ENCODE measurements around the gene SUMF1. TPM values are rescaled to one million over a fixed set of nuclear protein-coding genes. Genes with fewer than 3 reads are reported as not detected.

The SUMF1 gene
- 10 to 100 TPM; 17.9 to 71.3 (median 30.3) TPM for total RNA-seq

DNA sequence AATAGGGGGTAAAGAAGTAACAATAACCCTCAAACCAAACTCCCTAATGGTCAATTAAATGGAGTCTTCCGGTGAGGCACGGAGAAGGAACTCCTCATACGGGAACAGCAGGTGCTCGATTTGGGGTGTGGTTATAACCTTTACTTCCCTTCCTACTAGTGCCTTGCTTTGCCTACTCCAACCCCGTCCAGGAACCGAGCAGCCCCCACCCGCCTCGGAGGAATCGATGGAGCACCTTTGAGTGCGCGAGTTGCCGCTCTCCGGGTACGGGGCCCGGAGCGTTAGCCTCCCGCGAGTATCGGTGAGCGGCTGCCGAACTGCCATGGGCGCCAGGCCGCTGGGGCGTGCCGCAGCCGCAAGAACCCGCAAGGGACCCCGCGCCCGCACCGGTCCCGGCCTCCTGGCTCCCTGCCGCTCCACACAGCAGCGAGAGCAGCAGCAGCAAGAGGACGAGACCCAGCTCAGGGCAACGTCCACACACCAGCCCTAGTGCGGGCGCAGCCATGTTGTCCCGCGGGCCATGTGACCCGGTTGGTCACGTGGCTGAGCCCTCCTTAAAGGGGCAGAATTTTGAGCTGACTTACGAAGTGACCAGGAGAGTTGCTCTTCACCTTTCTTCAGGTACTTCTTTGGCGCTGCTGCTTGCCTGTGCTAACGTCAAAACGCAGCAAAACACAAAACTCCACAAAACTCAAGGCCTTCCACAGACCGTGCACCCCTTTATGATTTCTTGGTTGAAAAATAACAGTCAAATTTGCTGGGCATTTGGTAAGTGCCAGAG is at the start of gene SUMF1:
TSS of gene SUMF1 (minus strand) at position 529 of the 781 bp plus-strand sequence. CDS start at position 505, 24 bp downstream.
- Histone ChIP-seq H3K27me3 (no peaks in the 10 kb centered on the region), H3K27ac (peak within 1 kb of the TSS; percentile 83 to 86), H3K4me3 (peak within 1 kb of the TSS; percentile 88 to 93), H3K9me3 (no peaks in the 10 kb centered on the region), H3K4me1 (peaks cover 0 to 4% of the 10 kb centered on the region in 2 donors), H3K36me3 (no peaks in the 10 kb centered on the region)
- TF ChIP-seq CTCF (IDR thresholded peaks at IDR 0.05) (peak in 2 of 4 experiments; percentile 5 to 19), POLR2A (IDR thresholded peaks at IDR 0.05) (peak; percentile 13 to 36)
- intact Hi-C loops (cut with DNase I; ENCODE audit: low total_unique reads), result no loop called here
- DNase-seq, result peak; percentile 73 to 76

DNA sequence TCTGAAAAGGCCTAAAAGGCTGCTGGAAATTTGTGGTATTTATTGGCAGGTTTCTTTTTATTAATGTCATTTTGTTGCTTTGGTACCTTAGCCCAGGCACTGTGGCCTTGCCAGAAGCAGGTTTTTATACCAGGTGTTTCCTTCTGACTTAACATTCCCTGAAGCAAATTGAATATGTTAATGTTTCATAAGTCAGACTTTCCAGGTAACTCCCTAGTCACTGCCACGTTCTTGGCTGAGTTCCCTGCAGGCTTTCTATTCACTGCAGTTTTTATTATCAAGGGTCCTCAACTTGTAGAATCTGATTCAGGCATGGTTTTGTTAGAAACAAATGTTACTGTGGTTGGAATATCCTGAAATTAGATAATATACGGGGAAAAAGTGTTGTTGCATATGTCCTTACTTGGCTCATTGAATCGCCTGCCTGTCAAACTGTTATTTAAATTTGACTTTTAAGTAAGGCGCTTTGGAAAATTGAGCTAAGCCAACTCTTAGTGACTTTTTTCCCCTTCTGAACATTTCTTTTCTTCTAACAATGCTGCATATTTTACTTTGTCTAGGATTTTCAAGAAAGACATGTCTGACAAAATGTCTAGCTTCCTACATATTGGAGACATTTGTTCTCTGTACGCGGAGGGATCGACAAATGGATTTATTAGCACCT is 49.0 kb upstream of the SUMF1 start:
- Histone ChIP-seq H3K9me3 (no peaks in the 10 kb centered on the region), H3K27ac (peak overlapping the region; percentile 14 to 53), H3K27me3 (no peaks in the 10 kb centered on the region), H3K36me3 (no peaks in the 10 kb centered on the region), H3K4me1 (no peaks in the 10 kb centered on the region), H3K4me3 (no peak overlapping the region)
- DNase-seq, result no peak
- intact Hi-C loops (cut with DNase I; ENCODE audit: low total_unique reads), result no loop called here
- TF ChIP-seq POLR2A (IDR thresholded peaks at IDR 0.05), result no peak
- TF ChIP-seq CTCF (IDR thresholded peaks at IDR 0.05), result no peak

GRCh38 chr3:4514916-4515315 is 47.8 kb upstream of the SUMF1 start:
- no peak for TF ChIP-seq CTCF (IDR thresholded peaks at IDR 0.05)
- no peak for TF ChIP-seq POLR2A (IDR thresholded peaks at IDR 0.05)
- no peaks in the 10 kb centered on the region for H3K4me1 ChIP-seq
- H3K27ac ChIP-seq, result peak overlapping the region; percentile 10 to 53
- H3K36me3 ChIP-seq, result no peaks in the 10 kb centered on the region
- intact Hi-C loops (cut with DNase I; ENCODE audit: low total_unique reads), result no loop called here
- no peak overlapping the region for H3K4me3 ChIP-seq
- no peaks in the 10 kb centered on the region for H3K27me3 ChIP-seq
- no peak for DNase-seq
- H3K9me3 ChIP-seq, result no peaks in the 10 kb centered on the region

DNA sequence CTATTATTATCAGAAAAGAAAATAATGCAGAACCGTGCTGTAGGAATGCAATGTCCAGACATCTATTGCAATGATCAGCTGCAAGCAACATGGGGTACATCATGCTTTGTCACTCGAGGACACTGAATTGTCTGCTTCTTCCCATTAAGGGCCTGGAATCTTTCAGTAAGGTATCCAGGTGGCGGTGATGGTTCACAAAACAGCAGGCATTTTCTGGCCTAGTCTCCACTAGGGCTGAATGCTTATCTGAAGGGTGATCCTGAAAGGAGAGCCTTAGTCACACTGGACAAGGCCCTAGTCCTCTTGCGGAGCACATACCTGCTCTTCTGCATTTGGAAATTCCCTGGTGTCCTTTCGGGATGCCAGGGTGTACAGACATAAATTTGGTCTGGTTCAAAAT is 47.3 kb upstream of the SUMF1 start:
- Histone ChIP-seq H3K36me3 (no peaks in the 10 kb centered on the region), H3K27ac (no peak overlapping the region), H3K9me3 (no peaks in the 10 kb centered on the region), H3K4me1 (no peaks in the 10 kb centered on the region), H3K4me3 (no peak overlapping the region), H3K27me3 (no peaks in the 10 kb centered on the region)
- no peak for TF ChIP-seq POLR2A (IDR thresholded peaks at IDR 0.05)
- no peak for TF ChIP-seq CTCF (IDR thresholded peaks at IDR 0.05)
- intact Hi-C loops (cut with DNase I; ENCODE audit: low total_unique reads), result no loop called here
- no peak for DNase-seq

Measured in uterus (tissue), 4 donors.